ENCODE results near the gene KRTAP13-4. TPM values are rescaled to one million over a fixed set of nuclear protein-coding genes. Genes with fewer than 3 reads are reported as not detected.

KRTAP13-4 gene
- total RNA-seq, 1 donor: not detected

Other genes with a start within 250 kb of the KRTAP13-4 start
- gene CLDN8, start 214.1 kb upstream of the KRTAP13-4 start, total RNA-seq: not detected
- not detected for gene KRTAP24-1, start 147.3 kb upstream of the KRTAP13-4 start, total RNA-seq
- gene KRTAP25-1, start 140.7 kb upstream of the KRTAP13-4 start, total RNA-seq: not detected
- gene KRTAP26-1, start 109.9 kb upstream of the KRTAP13-4 start, total RNA-seq: not detected
- gene KRTAP27-1, start 92.5 kb upstream of the KRTAP13-4 start, total RNA-seq: not detected
- not detected for gene KRTAP23-1, start 81.6 kb upstream of the KRTAP13-4 start, total RNA-seq
- not detected for gene KRTAP13-2, start 57.9 kb upstream of the KRTAP13-4 start, total RNA-seq
- 0.27 TPM for gene KRTAP13-1, start 34.2 kb upstream of the KRTAP13-4 start, total RNA-seq
- not detected for gene KRTAP13-3, start 4.3 kb upstream of the KRTAP13-4 start, total RNA-seq
- gene KRTAP15-1, start 10.1 kb downstream of the KRTAP13-4 start, total RNA-seq: not detected
- not detected for gene KRTAP19-1, start 50.1 kb downstream of the KRTAP13-4 start, total RNA-seq
- gene KRTAP19-2, start 57.2 kb downstream of the KRTAP13-4 start, total RNA-seq: not detected
- not detected for gene KRTAP19-3, start 61.8 kb downstream of the KRTAP13-4 start, total RNA-seq
- not detected for gene KRTAP19-4, start 66.9 kb downstream of the KRTAP13-4 start, total RNA-seq
- not detected for gene KRTAP19-5, start 71.9 kb downstream of the KRTAP13-4 start, total RNA-seq
- not detected for gene KRTAP19-6, start 111.6 kb downstream of the KRTAP13-4 start, total RNA-seq
- not detected for gene KRTAP19-7, start 131.1 kb downstream of the KRTAP13-4 start, total RNA-seq
- not detected for gene KRTAP22-2, start 160.2 kb downstream of the KRTAP13-4 start, total RNA-seq
- not detected for gene KRTAP6-3, start 162.2 kb downstream of the KRTAP13-4 start, total RNA-seq
- gene KRTAP6-2, start 168.7 kb downstream of the KRTAP13-4 start, total RNA-seq: not detected
- not detected for gene KRTAP22-1, start 170.9 kb downstream of the KRTAP13-4 start, total RNA-seq
- not detected for gene KRTAP6-1, start 183.7 kb downstream of the KRTAP13-4 start, total RNA-seq
- gene KRTAP20-1, start 186.2 kb downstream of the KRTAP13-4 start, total RNA-seq: not detected
- not detected for gene KRTAP20-4, start 190.4 kb downstream of the KRTAP13-4 start, total RNA-seq
- gene KRTAP20-2, start 205.0 kb downstream of the KRTAP13-4 start, total RNA-seq: not detected
- not detected for gene KRTAP20-3, start 212.6 kb downstream of the KRTAP13-4 start, total RNA-seq